ENCODE results near the gene RASSF3.

Gene RASSF3

GRCh38 chr12:64695550-64695949 lies 85.3 kb downstream of the RASSF3 start:
- DNase-seq = no peak

GRCh38 chr12:64696080-64696741 lies 85.9 kb downstream of the RASSF3 start:
- DNase-seq = no peak

GRCh38 chr12:64699504-64700115 lies 89.3 kb downstream of the RASSF3 start:
- DNase-seq = no peak

GRCh38 chr12:64700532-64700931 lies 90.2 kb downstream of the RASSF3 start:
- no peak for DNase-seq

GRCh38 chr12:64701283-64701682 lies 91.0 kb downstream of the RASSF3 start:
- DNase-seq = no peak

GRCh38 chr12:64706306-64706705 lies 96.0 kb downstream of the RASSF3 start:
- no peak for DNase-seq

- DNase-seq = no peak
These were observed 96.6 kb downstream of the RASSF3 start for GRCh38 chr12:64706857-64707256.

GRCh38 chr12:64707362-64707761 lies 97.1 kb downstream of the RASSF3 start:
- no peak for DNase-seq

- no peak for DNase-seq
These were observed 97.6 kb downstream of the RASSF3 start for GRCh38 chr12:64707926-64708325.

- DNase-seq = no peak
These were observed 99.1 kb downstream of the RASSF3 start for GRCh38 chr12:64709429-64709828.

- no peak for DNase-seq
These were observed 103.1 kb downstream of the RASSF3 start for GRCh38 chr12:64713376-64713775.

GRCh38 chr12:64714551-64714968 lies 104.3 kb downstream of the RASSF3 start:
- DNase-seq = no peak

- DNase-seq = no peak
These were observed 106.1 kb downstream of the RASSF3 start for GRCh38 chr12:64716371-64716770.

- DNase-seq = no peak
These were observed 106.7 kb downstream of the RASSF3 start for GRCh38 chr12:64716839-64717455.

GRCh38 chr12:64718649-64719048 lies 108.4 kb downstream of the RASSF3 start:
- no peak for DNase-seq

GRCh38 chr12:64720884-64721283 lies 110.6 kb downstream of the RASSF3 start:
- DNase-seq = no peak

GRCh38 chr12:64722835-64723234 lies 112.5 kb downstream of the RASSF3 start:
- DNase-seq = no peak

- DNase-seq = no peak
These were observed 113.3 kb downstream of the RASSF3 start for GRCh38 chr12:64723630-64724029.

- DNase-seq = no peak
These were observed 114.0 kb downstream of the RASSF3 start for GRCh38 chr12:64724201-64724745.

- DNase-seq = no peak
These were observed 119.8 kb downstream of the RASSF3 start for GRCh38 chr12:64729909-64730587.

GRCh38 chr12:64730588-64730969 lies 120.3 kb downstream of the RASSF3 start:
- DNase-seq = no peak

- DNase-seq = no peak
These were observed 121.4 kb downstream of the RASSF3 start for GRCh38 chr12:64731683-64732082.

- no peak for DNase-seq
These were observed 123.6 kb downstream of the RASSF3 start for GRCh38 chr12:64733857-64734256.

GRCh38 chr12:64735442-64735841 lies 125.1 kb downstream of the RASSF3 start:
- DNase-seq = no peak
